MM.1S (cell line): Measurements from ENCODE around the gene PLA2G4A.

Experiments used
- DNase-seq: peaks from one replicate; pipeline ENCODE4 v3.0.0-alpha.2; 2015
- H2AFZ ChIP-seq: fragments of 300-600 bp; sonication (generic); 2 replicates; pipeline ENCODE4 v1.6.0; 2016; ENCODE audit warnings: antibody characterized with exemption, low read length
- H3F3A ChIP-seq: fragments of 300-600 bp; sonication (generic); 2 replicates; pipeline ENCODE4 v1.6.1; 2016; ENCODE audit warnings: mild to moderate bottlenecking, antibody characterized with exemption, low read length, moderate library complexity, mixed read lengths; ENCODE audit not compliant: insufficient read depth
- H3K27ac ChIP-seq: fragments of 300-600 bp; sonication (generic); 2 replicates; pipeline ENCODE4 v1.5.1; 2016; ENCODE audit warnings: mild to moderate bottlenecking, low read length
- H3K27me3 ChIP-seq: fragments of 300-600 bp; sonication (generic); replicated peaks from 2 replicates; pipeline ENCODE4 v1.6.0; 2016; ENCODE audit warnings: low read length; ENCODE audit not compliant: insufficient read depth
- H3K36me3 ChIP-seq: fragments of 300-600 bp; sonication (generic); replicated peaks from 2 replicates; pipeline ENCODE4 v1.6.1; 2016; ENCODE audit warnings: mild to moderate bottlenecking, low read length, mixed read lengths; ENCODE audit not compliant: insufficient read depth
- H3K4me1 ChIP-seq: fragments of 300-600 bp; sonication (generic); 2 replicates; pipeline ENCODE4 v1.6.1; 2016; ENCODE audit warnings: low read length, mixed read lengths
- H3K4me2 ChIP-seq: fragments of 300-600 bp; sonication (generic); 2 replicates; pipeline ENCODE4 v1.6.0; 2016; ENCODE audit warnings: low read depth, low read length
- H3K4me3 ChIP-seq: fragments of 300-600 bp; sonication (generic); 2 replicates; pipeline ENCODE4 v1.5.1; 2016; ENCODE audit warnings: low read length, mixed read lengths
- H3K79me2 ChIP-seq: fragments of 300-600 bp; sonication (generic); 2 replicates; pipeline ENCODE4 v1.6.1; 2016; ENCODE audit warnings: mixed run types, low read length, mixed read lengths
- H3K9ac ChIP-seq: fragments of 300-600 bp; sonication (generic); 2 replicates; pipeline ENCODE4 v1.6.1; 2016; ENCODE audit warnings: low read length, mixed read lengths
- H3K9me2 ChIP-seq: fragments of 300-600 bp; sonication (generic); replicated peaks from 2 replicates; pipeline ENCODE4 v1.6.1; 2016; ENCODE audit warnings: mild to moderate bottlenecking, low read length, mixed read lengths; ENCODE audit not compliant: insufficient read depth
- H3K9me3 ChIP-seq: fragments of 300-600 bp; sonication (generic); replicated peaks from 2 replicates; pipeline ENCODE4 v1.6.1; 2016; ENCODE audit warnings: mild to moderate bottlenecking, low read length, mixed read lengths; ENCODE audit not compliant: insufficient read depth
- H4K20me1 ChIP-seq: fragments of 300-600 bp; sonication (generic); 2 replicates; pipeline ENCODE4 v1.6.1; 2016; ENCODE audit warnings: mild to moderate bottlenecking, low read length, moderate library complexity, mixed read lengths; ENCODE audit not compliant: insufficient read depth
- CTCF ChIP-seq: fragments of 300-600 bp; sonication (generic); IDR thresholded peaks from 2 replicates; pipeline ENCODE4 v1.5.1; 2016; ENCODE audit warnings: antibody characterized with exemption, low read length, mixed read lengths
- EZH2 ChIP-seq: fragments of 300-600 bp; sonication (generic); optimal IDR thresholded peaks from 2 replicates; pipeline ENCODE3; 2017; ENCODE audit warnings: low read depth, mild to moderate bottlenecking, antibody characterized with exemption, low read length, mixed read lengths
- EZH2phosphoT487 ChIP-seq: fragments of 300-600 bp; sonication (generic); IDR thresholded peaks from 2 replicates; pipeline ENCODE4 v1.6.1; 2018; ENCODE audit warnings: antibody characterized with exemption, low read length

Gene PLA2G4A

DNA sequence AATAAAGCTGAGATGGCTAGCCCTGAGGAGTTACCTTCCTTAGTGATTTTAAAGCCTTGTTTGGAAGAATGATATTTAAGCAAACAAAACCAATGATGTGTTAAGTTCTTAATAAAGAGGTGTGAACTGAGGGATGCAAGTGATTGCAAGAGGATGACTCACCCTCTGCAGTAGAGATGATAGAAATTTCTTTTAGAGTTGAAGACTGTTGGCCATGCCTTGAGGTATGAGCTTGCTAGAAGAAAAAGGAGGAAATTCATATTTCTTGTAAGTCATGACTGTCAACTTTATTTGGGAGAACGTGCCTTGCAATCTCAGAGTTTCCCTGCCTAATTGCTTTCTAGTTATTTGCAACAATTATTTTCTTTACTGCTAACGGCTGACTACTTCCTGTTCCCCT lies 94.7 kb downstream of the PLA2G4A start:
- Histone ChIP-seq H3K27me3 (no peaks in the 10 kb centered on the region), H3K36me3 (no peaks in the 10 kb centered on the region), H3K9me3 (no peaks in the 10 kb centered on the region), H3K4me2 (no peak overlapping the region), H3K27ac (no peak overlapping the region), H4K20me1 (no peaks in the 10 kb centered on the region), H3K4me3 (no peak overlapping the region), H3K79me2 (no peaks in the 10 kb centered on the region), H3K4me1 (no peaks in the 10 kb centered on the region), H3K9me2 (no peaks in the 10 kb centered on the region), H2AFZ (no peak overlapping the region), H3K9ac (no peak overlapping the region), H3F3A (no peaks in the 10 kb centered on the region)
- no peak for DNase-seq
- TF ChIP-seq EZH2, result no peak
- TF ChIP-seq EZH2phosphoT487, result no peak
- no peak for TF ChIP-seq CTCF

DNA sequence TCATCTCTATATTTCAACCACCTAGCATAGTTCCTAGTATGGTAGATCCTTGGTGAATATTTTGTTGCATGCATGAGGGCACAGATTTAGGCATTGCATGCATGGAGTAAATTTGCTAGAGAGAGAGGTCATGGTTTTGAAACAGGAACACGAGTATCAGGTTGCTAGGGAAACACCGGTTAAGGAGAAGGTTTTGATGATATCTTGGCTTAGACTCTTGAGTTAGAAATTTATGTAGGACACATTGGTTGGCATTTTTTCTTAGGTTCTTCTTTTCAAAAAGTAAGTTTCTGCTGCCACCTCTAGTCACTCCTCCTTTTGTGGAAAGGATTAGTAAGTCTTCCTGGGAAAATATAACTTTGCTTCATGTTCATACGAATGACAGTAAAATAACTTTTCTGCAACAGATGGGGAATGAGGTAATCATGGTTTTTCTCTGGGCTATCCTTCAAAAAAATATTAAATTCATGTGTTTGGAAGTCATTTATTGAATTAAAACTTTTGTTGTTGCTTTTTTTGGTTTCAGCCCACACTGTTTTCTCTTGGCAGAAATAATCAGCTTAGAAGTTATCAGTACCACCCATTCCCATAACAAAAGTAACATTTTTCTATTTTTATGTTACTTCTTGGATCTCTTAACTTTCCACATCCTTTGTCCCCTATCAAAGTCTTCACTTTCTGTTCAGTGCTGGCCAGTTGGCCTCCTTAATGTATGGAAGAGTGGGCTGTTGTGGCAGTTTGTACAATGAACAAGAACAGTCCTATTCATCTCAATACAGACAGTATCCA lies 97.3 kb downstream of the PLA2G4A start:
- no peak overlapping the region for H3K4me2 ChIP-seq
- H3K4me1 ChIP-seq, result no peaks in the 10 kb centered on the region
- no peaks in the 10 kb centered on the region for H3K9me2 ChIP-seq
- H3K4me3 ChIP-seq, result no peak overlapping the region
- no peak overlapping the region for H3K27ac ChIP-seq
- no peaks in the 10 kb centered on the region for H3F3A ChIP-seq
- no peaks in the 10 kb centered on the region for H3K36me3 ChIP-seq
- no peaks in the 10 kb centered on the region for H3K79me2 ChIP-seq
- H3K9ac ChIP-seq, result no peak overlapping the region
- no peaks in the 10 kb centered on the region for H3K9me3 ChIP-seq
- H3K27me3 ChIP-seq, result no peaks in the 10 kb centered on the region
- no peak overlapping the region for H2AFZ ChIP-seq
- no peak for TF ChIP-seq EZH2phosphoT487
- TF ChIP-seq CTCF, result no peak
- no peak for TF ChIP-seq EZH2
- no peaks in the 10 kb centered on the region for H4K20me1 ChIP-seq
- DNase-seq, result no peak

GRCh38 chr1:186927884-186928283 lies 99.1 kb downstream of the PLA2G4A start:
- DNase-seq, result no peak
- no peaks in the 10 kb centered on the region for H3K36me3 ChIP-seq
- H3K27me3 ChIP-seq, result no peaks in the 10 kb centered on the region
- H3K9me3 ChIP-seq, result no peaks in the 10 kb centered on the region
- no peaks in the 10 kb centered on the region for H3K9me2 ChIP-seq
- H2AFZ ChIP-seq, result no peak overlapping the region
- H3F3A ChIP-seq, result no peaks in the 10 kb centered on the region
- H3K4me3 ChIP-seq, result no peak overlapping the region
- H3K9ac ChIP-seq, result no peak overlapping the region
- H3K27ac ChIP-seq, result no peak overlapping the region
- H4K20me1 ChIP-seq, result no peaks in the 10 kb centered on the region
- no peak overlapping the region for H3K4me2 ChIP-seq
- TF ChIP-seq EZH2phosphoT487 (no peak), CTCF (no peak), EZH2 (no peak)
- no peaks in the 10 kb centered on the region for H3K4me1 ChIP-seq
- H3K79me2 ChIP-seq, result no peaks in the 10 kb centered on the region
